Ishikawa (cell line): ENCODE results near the gene HMBS.

Experiments used
- EP300 ChIP-seq: IDR thresholded peaks from 2 replicates; pipeline ENCODE4 v1.6.1; 2012; ENCODE audit warnings: borderline replicate concordance
- MAX ChIP-seq: IDR thresholded peaks from 2 replicates; pipeline ENCODE4 v1.6.1; 2012
- TAF1 ChIP-seq: IDR thresholded peaks from 2 replicates; pipeline ENCODE4 v1.6.1; 2012; ENCODE audit warnings: low read depth, mild to moderate bottlenecking
- TEAD4 ChIP-seq: IDR thresholded peaks from 2 replicates; pipeline ENCODE4 v1.6.1; 2012
- TF ChIP-seq, protein P1 (sequence below): IDR thresholded peaks from 2 replicates; pipeline ENCODE4 v1.6.1; 2012; ENCODE audit warnings: low read depth, mild to moderate bottlenecking

DNA sequence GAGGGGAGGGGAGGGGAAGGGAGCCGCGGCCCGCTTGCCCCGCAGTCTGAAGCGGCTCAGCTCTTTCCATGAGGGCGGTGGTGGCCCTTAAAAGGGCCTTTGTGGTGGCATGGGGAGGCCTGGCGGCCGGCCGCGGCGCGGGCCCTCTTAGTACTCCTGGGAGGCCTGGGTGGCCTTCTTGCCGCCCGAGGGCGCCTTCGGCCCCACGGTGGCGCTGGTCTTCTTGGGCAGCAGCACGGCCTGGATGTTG lies 10.1 kb downstream of the HMBS start:
- no peak for TF ChIP-seq EP300
- TF ChIP-seq MAX = no peak
- TF ChIP-seq, protein P1, sequence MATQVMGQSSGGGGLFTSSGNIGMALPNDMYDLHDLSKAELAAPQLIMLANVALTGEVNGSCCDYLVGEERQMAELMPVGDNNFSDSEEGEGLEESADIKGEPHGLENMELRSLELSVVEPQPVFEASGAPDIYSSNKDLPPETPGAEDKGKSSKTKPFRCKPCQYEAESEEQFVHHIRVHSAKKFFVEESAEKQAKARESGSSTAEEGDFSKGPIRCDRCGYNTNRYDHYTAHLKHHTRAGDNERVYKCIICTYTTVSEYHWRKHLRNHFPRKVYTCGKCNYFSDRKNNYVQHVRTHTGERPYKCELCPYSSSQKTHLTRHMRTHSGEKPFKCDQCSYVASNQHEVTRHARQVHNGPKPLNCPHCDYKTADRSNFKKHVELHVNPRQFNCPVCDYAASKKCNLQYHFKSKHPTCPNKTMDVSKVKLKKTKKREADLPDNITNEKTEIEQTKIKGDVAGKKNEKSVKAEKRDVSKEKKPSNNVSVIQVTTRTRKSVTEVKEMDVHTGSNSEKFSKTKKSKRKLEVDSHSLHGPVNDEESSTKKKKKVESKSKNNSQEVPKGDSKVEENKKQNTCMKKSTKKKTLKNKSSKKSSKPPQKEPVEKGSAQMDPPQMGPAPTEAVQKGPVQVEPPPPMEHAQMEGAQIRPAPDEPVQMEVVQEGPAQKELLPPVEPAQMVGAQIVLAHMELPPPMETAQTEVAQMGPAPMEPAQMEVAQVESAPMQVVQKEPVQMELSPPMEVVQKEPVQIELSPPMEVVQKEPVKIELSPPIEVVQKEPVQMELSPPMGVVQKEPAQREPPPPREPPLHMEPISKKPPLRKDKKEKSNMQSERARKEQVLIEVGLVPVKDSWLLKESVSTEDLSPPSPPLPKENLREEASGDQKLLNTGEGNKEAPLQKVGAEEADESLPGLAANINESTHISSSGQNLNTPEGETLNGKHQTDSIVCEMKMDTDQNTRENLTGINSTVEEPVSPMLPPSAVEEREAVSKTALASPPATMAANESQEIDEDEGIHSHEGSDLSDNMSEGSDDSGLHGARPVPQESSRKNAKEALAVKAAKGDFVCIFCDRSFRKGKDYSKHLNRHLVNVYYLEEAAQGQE = no peak
- no peak for TF ChIP-seq TEAD4
- no peak for TF ChIP-seq TAF1
